SH-SY5Y (cell line): ENCODE measurements around the gene DRD3.

ENCODE experiments used
- GATA2 ChIP-seq: IDR thresholded peaks from 2 replicates; pipeline ENCODE4 v1.6.1; 2011; ENCODE audit warnings: mild to moderate bottlenecking, low read depth, low read length
- GATA3 ChIP-seq: IDR thresholded peaks from 2 replicates; pipeline ENCODE4 v1.6.1; 2011; ENCODE audit warnings: low read depth, mild to moderate bottlenecking, low read length, moderate library complexity

DNA sequence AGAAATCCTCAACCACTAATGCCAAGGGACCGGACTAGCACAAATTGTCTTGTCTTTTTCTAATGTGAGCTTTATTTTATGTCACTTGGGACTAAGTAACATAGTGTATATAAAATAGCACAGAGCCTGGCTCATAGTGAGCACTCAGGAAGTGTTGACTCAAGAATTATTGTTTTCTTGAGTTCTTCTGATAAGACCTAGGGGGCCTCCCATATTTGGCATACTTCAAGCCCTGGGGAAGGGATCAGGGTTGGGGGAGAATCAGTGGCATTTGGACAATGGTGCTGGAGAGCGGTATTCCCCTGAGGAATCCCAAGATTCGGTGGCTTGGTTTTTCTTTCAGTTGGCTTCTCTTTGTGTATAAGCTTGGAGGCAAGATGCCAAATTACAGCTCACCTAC lies 39.2 kb upstream of the DRD3 start:
- TF ChIP-seq GATA2 (no peak), GATA3 (no peak)
